Measurements from ENCODE around the gene SLC25A29. TPM values are rescaled to one million over a fixed set of nuclear protein-coding genes. Genes with fewer than 3 reads are reported as not detected.
"Not testable (repeated sequence)": the region's sequence is repeated elsewhere in the genome, so short reads cannot be mapped to it uniquely, and the experiment has no call there.

The SLC25A29 gene
- total RNA-seq, 1 experiment from 2014 or later: 179 TPM

DNA sequence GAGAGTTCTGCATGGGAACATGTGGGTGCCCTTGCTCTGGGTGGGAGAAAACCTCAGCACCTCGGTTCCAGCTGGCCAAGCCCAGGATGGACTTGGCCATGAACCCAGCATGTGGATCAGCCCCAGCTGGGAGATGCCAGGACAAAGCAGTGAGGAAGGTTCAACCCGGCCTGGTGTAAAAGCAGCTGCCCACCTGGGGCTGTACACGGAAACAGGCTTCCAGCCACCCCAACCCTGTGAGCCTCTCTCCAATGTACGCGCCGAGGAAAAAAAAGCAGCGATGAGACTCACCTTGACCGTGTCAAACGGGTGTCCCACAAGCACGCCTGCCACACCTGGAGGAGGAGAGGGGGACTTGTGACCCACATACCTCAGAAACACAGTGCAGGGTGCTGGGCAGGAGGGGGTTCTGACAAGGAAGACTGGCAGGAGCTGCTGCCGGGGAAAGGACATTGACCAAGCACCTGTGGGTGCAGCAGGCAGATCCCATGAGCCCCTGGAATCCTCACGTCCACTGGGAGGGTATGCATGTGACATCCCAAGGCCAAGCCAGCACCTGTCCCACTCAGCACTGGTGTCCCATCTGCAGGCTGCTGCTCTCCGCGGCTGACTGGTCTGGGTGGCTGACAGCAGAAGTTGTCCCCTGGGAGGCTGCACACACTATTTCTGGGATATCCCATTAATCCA is 7.5 kb downstream of the SLC25A29 start (continued):
- TF ChIP-seq ARID4B (CRISPR knock-in tag; IDR thresholded peaks at IDR 0.05; ENCODE audit: borderline replicate concordance) (no peak), NFATC4 (CRISPR knock-in tag; IDR thresholded peaks at IDR 0.05) (no peak), MYBL2 (CRISPR knock-in tag; IDR thresholded peaks at IDR 0.05) (no peak), GABPB1 (CRISPR knock-in tag; IDR thresholded peaks at IDR 0.05) (no peak), TEAD4 (CRISPR knock-in tag; IDR thresholded peaks at IDR 0.05) (no peak), NR3C1 (CRISPR knock-in tag; conservative IDR thresholded peaks at IDR 0.05; ENCODE audit: low read depth) (no peak), TP53 (CRISPR knock-in tag; IDR thresholded peaks at IDR 0.05) (no peak)
- TF ChIP-seq, protein P1, sequence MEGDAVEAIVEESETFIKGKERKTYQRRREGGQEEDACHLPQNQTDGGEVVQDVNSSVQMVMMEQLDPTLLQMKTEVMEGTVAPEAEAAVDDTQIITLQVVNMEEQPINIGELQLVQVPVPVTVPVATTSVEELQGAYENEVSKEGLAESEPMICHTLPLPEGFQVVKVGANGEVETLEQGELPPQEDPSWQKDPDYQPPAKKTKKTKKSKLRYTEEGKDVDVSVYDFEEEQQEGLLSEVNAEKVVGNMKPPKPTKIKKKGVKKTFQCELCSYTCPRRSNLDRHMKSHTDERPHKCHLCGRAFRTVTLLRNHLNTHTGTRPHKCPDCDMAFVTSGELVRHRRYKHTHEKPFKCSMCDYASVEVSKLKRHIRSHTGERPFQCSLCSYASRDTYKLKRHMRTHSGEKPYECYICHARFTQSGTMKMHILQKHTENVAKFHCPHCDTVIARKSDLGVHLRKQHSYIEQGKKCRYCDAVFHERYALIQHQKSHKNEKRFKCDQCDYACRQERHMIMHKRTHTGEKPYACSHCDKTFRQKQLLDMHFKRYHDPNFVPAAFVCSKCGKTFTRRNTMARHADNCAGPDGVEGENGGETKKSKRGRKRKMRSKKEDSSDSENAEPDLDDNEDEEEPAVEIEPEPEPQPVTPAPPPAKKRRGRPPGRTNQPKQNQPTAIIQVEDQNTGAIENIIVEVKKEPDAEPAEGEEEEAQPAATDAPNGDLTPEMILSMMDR (IDR thresholded peaks at IDR 0.05): no peak

GRCh38 chr14:100297320-100298300 is 8.6 kb downstream of the SLC25A29 start:
- Mint-ChIP-seq H3K36me3 (peaks cover 35% of the 10 kb centered on the region), H3K27me3 (ENCODE audit: low read depth) (no peaks in the 10 kb centered on the region), H3K4me3 (no peak overlapping the region), H3K4me1 (peaks cover 1% of the 10 kb centered on the region; the same call in 1 of the 2 replicates), H3K9me3 (no peaks in the 10 kb centered on the region), H3K27ac (peak overlapping the region; percentile 22; the same call in 1 of the 2 replicates)
- ATAC-seq: no peak; the same call in 1 of the 2 replicates
- CTCF ChIA-PET: interaction anchor here (0.6 to 2.2 kb wide), 3 partner anchors 8 to 51 kb away, joined by 3 to 10 read pairs (median 3); no protein-coding TSS in a partner anchor
- DNase-seq (ENCODE audit: low spot score): no peak
- TF ChIP-seq, protein P2, sequence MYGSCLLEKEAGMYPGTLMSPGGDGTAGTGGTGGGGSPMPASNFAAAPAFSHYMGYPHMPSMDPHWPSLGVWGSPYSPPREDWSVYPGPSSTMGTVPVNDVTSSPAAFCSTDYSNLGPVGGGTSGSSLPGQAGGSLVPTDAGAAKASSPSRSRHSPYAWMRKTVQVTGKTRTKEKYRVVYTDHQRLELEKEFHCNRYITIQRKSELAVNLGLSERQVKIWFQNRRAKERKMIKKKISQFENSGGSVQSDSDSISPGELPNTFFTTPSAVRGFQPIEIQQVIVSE (CRISPR knock-in tag; IDR thresholded peaks at IDR 0.05; ENCODE audit: borderline replicate concordance): no peak
- POLR2A ChIA-PET: interaction anchor here (1.8 kb wide), 1 partner anchor 12 kb away, joined by 5 read pairs; no protein-coding TSS in a partner anchor

- H3K4me3 Mint-ChIP-seq; DNase-seq (ENCODE audit: low spot score); H3K4me1 Mint-ChIP-seq; H3K9me3 Mint-ChIP-seq; H3K27ac Mint-ChIP-seq; H3K27me3 Mint-ChIP-seq (ENCODE audit: low read depth); ATAC-seq: not testable (repeated sequence)
- peaks cover 32% of the 10 kb centered on the region for H3K36me3 Mint-ChIP-seq
- POLR2A ChIA-PET: interaction anchor here (1.8 kb wide), 1 partner anchor 11 kb away, joined by 5 read pairs; no protein-coding TSS in a partner anchor
- CTCF ChIA-PET: interaction anchor here (2.2 kb wide), 1 partner anchor 11 kb away, joined by 10 read pairs; no protein-coding TSS in a partner anchor
Observed at GRCh38 chr14:100296729-100297128, 9.5 kb downstream of the SLC25A29 start.
